Effector CD4-positive, alpha-beta T cell (primary cell): ENCODE measurements around the gene MIOX.
A peak's percentile ranks its signal among the peaks of the same experiment; 100 is the strongest.
"Not testable (repeated sequence)": the region's sequence is repeated elsewhere in the genome, so short reads cannot be mapped to it uniquely, and the experiment has no call there.

Experiments used
- DNase-seq: peaks from one replicate; pipeline ENCODE4 v3.0.0-alpha.2; 2020

Gene MIOX

GRCh38 chr22:50518606-50519005, 31.9 kb downstream of the MIOX start:
- no peak for DNase-seq

GRCh38 chr22:50519151-50519550, 32.5 kb downstream of the MIOX start:
- no peak for DNase-seq

GRCh38 chr22:50520184-50520583, 33.5 kb downstream of the MIOX start:
- not testable (repeated sequence) for DNase-seq

- DNase-seq = no peak
Observed at GRCh38 chr22:50520826-50521453, 34.3 kb downstream of the MIOX start.

GRCh38 chr22:50521710-50522109, 35.1 kb downstream of the MIOX start:
- no peak for DNase-seq

- no peak for DNase-seq
Observed at GRCh38 chr22:50522208-50522805, 35.6 kb downstream of the MIOX start.

- no peak for DNase-seq
Observed at GRCh38 chr22:50522806-50523438, 36.3 kb downstream of the MIOX start.

GRCh38 chr22:50523458-50523805, 36.8 kb downstream of the MIOX start:
- no peak for DNase-seq

- DNase-seq = no peak
Observed at GRCh38 chr22:50523806-50524675, 37.4 kb downstream of the MIOX start.

GRCh38 chr22:50524676-50525103, 38.0 kb downstream of the MIOX start:
- DNase-seq = no peak

- peak; percentile 96 for DNase-seq
Observed at GRCh38 chr22:50525104-50525857, 38.6 kb downstream of the MIOX start, which contains the start of gene SCO2. SCO2 (minus strand) TSS chr22:50525598; CDS start chr22:50524411, 1,187 bp downstream.

- DNase-seq = no peak
Observed at GRCh38 chr22:50525858-50526107, 39.1 kb downstream of the MIOX start.

GRCh38 chr22:50526108-50526833, 39.6 kb downstream of the MIOX start:
- peak; percentile 72 for DNase-seq

GRCh38 chr22:50526834-50527801, 40.5 kb downstream of the MIOX start:
- no peak for DNase-seq

GRCh38 chr22:50527921-50528681, 41.4 kb downstream of the MIOX start:
- no peak for DNase-seq

- DNase-seq = no peak
Observed at GRCh38 chr22:50528682-50529415, 42.2 kb downstream of the MIOX start.

- no peak for DNase-seq
Observed at GRCh38 chr22:50529416-50529896, 42.8 kb downstream of the MIOX start.

- DNase-seq = peak; percentile 53
Observed at GRCh38 chr22:50529897-50530579, 43.4 kb downstream of the MIOX start, which contains the start of gene TYMP. TYMP (minus strand) TSS chr22:50530012; CDS start chr22:50529709, 303 bp downstream.

GRCh38 chr22:50530580-50530876, 43.9 kb downstream of the MIOX start:
- DNase-seq = no peak
